A673 (cell line): ENCODE data around the gene MKNK1. TPM values are rescaled to one million over a fixed set of nuclear protein-coding genes. Genes with fewer than 3 reads are reported as not detected.

Experiments used
- BruUV-seq: library from RNA; stranded (reverse); fragments of 400-500 nt; replicated peaks from 2 replicates; lab custom pipeline; 2021; lab: Mats Ljungman, UMichigan
- CTCF ChIA-PET: fragments of 300-600 bp; sonication (Branson Sonifier 250); formaldehyde crosslinking; loops from one replicate; lab custom pipeline; 2022; ENCODE audit warnings: antibody characterized with exemption; lab: Charles Lee
- POLR2A ChIA-PET: fragments of 300-600 bp; sonication (Branson Sonifier 250); formaldehyde crosslinking; loops from one replicate; lab custom pipeline; 2022; ENCODE audit warnings: antibody characterized with exemption; ENCODE audit not compliant: low non-redundant PET; lab: Charles Lee
- DNase-seq: peaks from one replicate; pipeline ENCODE4 v3.0.0-alpha.2; 2015; ENCODE audit warnings: low spot score
- H3K27ac ChIP-seq: fragments of 200-600 bp; sonication (generic); 2 replicates; pipeline ENCODE4 v1.5.1; 2016; ENCODE audit warnings: mixed run types, low read depth, mild to moderate bottlenecking, mixed read lengths, antibody characterized with exemption, low read length; ENCODE audit not compliant: poor library complexity, severe bottlenecking
- H3K27me3 ChIP-seq: fragments of 200-600 bp; sonication (generic); replicated peaks from 2 replicates; pipeline ENCODE4 v1.6.1; 2017; ENCODE audit warnings: mixed run types, low read depth, mild to moderate bottlenecking, mixed read lengths, antibody characterized with exemption, low read length; ENCODE audit not compliant: insufficient read depth, poor library complexity
- H3K36me3 ChIP-seq: fragments of 200-600 bp; sonication (generic); 2 replicates; pipeline ENCODE4 v1.6.1; 2016; ENCODE audit warnings: mixed run types, mild to moderate bottlenecking, mixed read lengths, antibody characterized with exemption, low read length; ENCODE audit not compliant: insufficient read depth, poor library complexity, severe bottlenecking
- H3K4me1 ChIP-seq: fragments of 200-600 bp; sonication (generic); 2 replicates; pipeline ENCODE4 v1.6.1; 2017; ENCODE audit warnings: mixed run types, mild to moderate bottlenecking, mixed read lengths, antibody characterized with exemption, low read length; ENCODE audit not compliant: insufficient read depth, poor library complexity, severe bottlenecking
- H3K4me3 ChIP-seq: fragments of 200-600 bp; sonication (generic); 2 replicates; pipeline ENCODE4 v1.5.1; 2016; ENCODE audit warnings: low read depth, mixed run types, mild to moderate bottlenecking, mixed read lengths, low read length; ENCODE audit not compliant: poor library complexity, severe bottlenecking
- H3K9me3 ChIP-seq: fragments of 200-600 bp; sonication (generic); 2 replicates; pipeline ENCODE4 v1.6.1; 2016; ENCODE audit warnings: mixed run types, low read depth, mild to moderate bottlenecking, mixed read lengths, antibody characterized with exemption, low read length; ENCODE audit not compliant: poor library complexity, severe bottlenecking
- EZH2 ChIP-seq: fragments of 200-600 bp; sonication (generic); IDR thresholded peaks from 2 replicates; pipeline ENCODE4 v1.6.1; 2017; ENCODE audit warnings: borderline replicate concordance, low read depth, mild to moderate bottlenecking, mixed read lengths, antibody characterized with exemption, low read length; ENCODE audit not compliant: poor library complexity, severe bottlenecking
- intact Hi-C: fragments of 100-400 bp; cut with micrococcal nuclease; formaldehyde crosslinking; loops from one replicate; pipeline ENCODE4 v1.10.0; 2022; ENCODE audit not compliant: unreplicated experiment
- total RNA-seq: library from RNA; stranded (reverse); gene quantifications from 2 replicates; pipeline ENCODE4 v1.2.3, GENCODE V29; 2021
- TF ChIP-seq, protein P1 (sequence below): fragments of 300-800, 200-600 bp; sonication (generic); conservative IDR thresholded peaks from 2 replicates; pipeline ENCODE4 v1.5.1; 2017; ENCODE audit warnings: low read depth, mild to moderate bottlenecking, antibody characterized with exemption, low read length, moderate library complexity, mixed read lengths

The MKNK1 gene
- total RNA-seq, 1 experiment from 2014 or later, result 22.7 TPM

- intact Hi-C loops, result no loop called here
- Histone ChIP-seq H3K9me3 (no peaks in the 10 kb centered on the region), H3K4me1 (peaks cover 3% of the 10 kb centered on the region), H3K27ac (peak overlapping the region; percentile 51), H3K4me3 (peak overlapping the region; percentile 95), H3K36me3 (no peaks in the 10 kb centered on the region), H3K27me3 (no peaks in the 10 kb centered on the region)
- DNase-seq, result no peak
- POLR2A ChIA-PET, result no interaction called here
- BruUV-seq, result no TSS peak
- TF ChIP-seq EZH2, result no peak
- TF ChIP-seq, protein P1, sequence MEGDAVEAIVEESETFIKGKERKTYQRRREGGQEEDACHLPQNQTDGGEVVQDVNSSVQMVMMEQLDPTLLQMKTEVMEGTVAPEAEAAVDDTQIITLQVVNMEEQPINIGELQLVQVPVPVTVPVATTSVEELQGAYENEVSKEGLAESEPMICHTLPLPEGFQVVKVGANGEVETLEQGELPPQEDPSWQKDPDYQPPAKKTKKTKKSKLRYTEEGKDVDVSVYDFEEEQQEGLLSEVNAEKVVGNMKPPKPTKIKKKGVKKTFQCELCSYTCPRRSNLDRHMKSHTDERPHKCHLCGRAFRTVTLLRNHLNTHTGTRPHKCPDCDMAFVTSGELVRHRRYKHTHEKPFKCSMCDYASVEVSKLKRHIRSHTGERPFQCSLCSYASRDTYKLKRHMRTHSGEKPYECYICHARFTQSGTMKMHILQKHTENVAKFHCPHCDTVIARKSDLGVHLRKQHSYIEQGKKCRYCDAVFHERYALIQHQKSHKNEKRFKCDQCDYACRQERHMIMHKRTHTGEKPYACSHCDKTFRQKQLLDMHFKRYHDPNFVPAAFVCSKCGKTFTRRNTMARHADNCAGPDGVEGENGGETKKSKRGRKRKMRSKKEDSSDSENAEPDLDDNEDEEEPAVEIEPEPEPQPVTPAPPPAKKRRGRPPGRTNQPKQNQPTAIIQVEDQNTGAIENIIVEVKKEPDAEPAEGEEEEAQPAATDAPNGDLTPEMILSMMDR, result no peak
- CTCF ChIA-PET, result interaction anchor here (1.0 kb wide), 1 partner anchor 161 kb away, joined by 3 read pairs; no protein-coding TSS in a partner anchor
Observed at GRCh38 chr1:46603481-46603857, 599 bp downstream of the MKNK1 start.

DNA sequence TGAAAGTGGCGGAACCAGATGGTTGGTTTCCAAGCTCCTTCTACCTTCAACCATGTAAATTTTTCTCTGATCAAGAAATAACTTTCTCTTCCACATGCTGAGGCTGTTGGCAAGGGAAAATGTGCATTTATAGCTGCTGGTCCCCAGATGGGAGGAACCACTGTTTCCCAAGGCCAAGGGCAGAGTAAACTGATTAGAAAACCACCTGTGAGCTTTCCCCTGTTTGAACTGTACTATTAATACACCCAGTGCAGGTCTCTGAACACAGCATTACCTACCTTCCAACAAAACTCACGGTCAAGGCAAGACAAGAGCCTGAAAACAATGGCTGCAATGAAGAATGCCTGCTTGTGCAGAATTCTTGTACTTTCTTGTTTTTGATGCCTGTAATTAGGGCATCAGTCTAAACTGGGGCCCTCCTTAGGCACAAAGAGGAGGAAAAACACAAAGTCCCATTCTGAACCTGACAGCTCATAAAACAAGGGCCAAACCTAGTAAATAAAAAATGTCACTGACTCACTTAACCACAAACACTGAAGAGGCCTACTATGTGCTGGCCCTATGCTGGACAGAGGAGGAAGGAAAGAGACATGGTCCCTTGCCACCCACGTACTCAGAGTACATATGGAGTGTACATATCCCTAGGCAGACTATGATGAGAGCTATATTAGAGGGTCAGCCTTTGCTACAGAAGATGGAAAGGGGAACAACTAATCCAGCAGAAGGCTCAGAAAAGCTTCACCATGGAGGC is 2.6 kb downstream of the MKNK1 start:
- Histone ChIP-seq H3K27ac (no peak overlapping the region), H3K27me3 (no peaks in the 10 kb centered on the region), H3K36me3 (no peaks in the 10 kb centered on the region), H3K9me3 (no peaks in the 10 kb centered on the region), H3K4me1 (peaks cover 3% of the 10 kb centered on the region), H3K4me3 (no peak overlapping the region)
- DNase-seq, result no peak
- POLR2A ChIA-PET, result interaction anchor here (0.6 kb wide), 1 partner anchor 53 kb away, joined by 3 read pairs; no protein-coding TSS in a partner anchor
- TF ChIP-seq EZH2, result no peak
- TF ChIP-seq, protein P1, result no peak
- intact Hi-C loops, result no loop called here
- no TSS peak for BruUV-seq
- CTCF ChIA-PET, result no interaction called here

DNA sequence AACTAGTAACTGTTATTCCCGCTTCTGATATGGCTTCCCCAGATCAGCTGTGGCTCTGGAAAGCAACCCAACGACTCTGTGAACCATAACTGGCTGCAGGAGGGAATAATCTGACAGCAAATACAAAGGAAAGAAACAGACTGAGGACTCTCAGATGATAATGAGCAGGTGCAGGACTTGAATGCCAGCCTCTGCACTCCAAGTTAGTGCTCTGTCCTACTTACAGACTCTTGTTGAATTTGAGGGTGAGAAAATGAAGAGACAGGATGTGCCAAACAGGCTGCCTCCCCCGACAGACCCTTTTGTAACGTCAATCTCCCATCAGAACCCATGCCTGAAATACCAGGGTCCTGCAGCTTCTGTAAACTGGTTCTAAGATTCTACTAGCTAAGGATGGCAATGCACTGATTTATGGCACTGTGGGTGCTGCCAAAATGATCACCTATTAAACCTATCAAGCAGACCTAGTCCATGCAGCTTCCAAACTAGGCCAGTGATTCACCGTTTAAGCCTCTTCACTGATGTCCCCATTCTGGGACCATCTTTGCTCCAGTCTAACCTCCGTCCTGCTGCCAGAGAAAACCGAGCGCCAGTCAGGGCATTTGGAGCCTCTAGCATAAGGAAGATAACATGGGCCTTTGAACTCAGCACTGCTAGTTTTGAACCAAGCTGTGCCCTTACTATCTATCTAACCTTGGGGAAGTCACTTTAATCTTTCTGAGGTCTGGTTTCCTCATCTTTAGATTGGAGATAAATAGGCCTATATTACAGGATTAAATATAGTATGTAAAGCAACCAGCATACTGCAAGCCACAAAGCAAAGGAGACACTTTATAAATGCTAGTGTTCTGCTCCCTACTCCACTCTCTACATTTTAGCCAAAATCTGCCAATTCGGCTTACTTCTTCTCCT is 4.8 kb downstream of the MKNK1 start:
- ChIA-PET CTCF (no interaction called here), POLR2A (no interaction called here)
- no peaks in the 10 kb centered on the region for H3K9me3 ChIP-seq
- no peaks in the 10 kb centered on the region for H3K27me3 ChIP-seq
- no peak overlapping the region for H3K27ac ChIP-seq
- no peak for DNase-seq
- intact Hi-C loops, result no loop called here
- no peaks in the 10 kb centered on the region for H3K4me1 ChIP-seq
- BruUV-seq, result no TSS peak
- TF ChIP-seq, protein P1, result no peak
- TF ChIP-seq EZH2, result no peak
- no peak overlapping the region for H3K4me3 ChIP-seq
- H3K36me3 ChIP-seq, result no peaks in the 10 kb centered on the region
